ENCODE results near the gene ACSS2.

DNA sequence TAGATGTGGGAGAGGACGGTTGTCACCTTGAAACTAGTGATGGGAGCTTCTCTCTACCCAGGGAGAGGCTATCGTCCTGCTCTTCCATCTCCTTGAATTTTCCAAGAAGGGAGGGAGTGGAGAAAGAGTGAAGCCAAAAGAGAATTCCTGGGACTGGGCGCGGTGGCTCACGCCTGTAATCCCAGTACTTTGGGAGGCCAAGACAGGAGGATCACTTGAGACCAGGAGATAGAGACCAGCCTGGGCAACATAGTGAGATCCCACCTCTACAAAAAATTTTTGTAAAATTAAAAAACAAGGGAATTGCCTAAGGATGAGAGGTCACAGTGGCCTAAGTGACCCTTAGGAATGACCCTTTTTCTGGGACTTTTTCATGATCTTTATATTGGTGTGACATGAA lies 88.1 kb downstream of the ACSS2 start:
- TF ChIP-seq, protein P1, sequence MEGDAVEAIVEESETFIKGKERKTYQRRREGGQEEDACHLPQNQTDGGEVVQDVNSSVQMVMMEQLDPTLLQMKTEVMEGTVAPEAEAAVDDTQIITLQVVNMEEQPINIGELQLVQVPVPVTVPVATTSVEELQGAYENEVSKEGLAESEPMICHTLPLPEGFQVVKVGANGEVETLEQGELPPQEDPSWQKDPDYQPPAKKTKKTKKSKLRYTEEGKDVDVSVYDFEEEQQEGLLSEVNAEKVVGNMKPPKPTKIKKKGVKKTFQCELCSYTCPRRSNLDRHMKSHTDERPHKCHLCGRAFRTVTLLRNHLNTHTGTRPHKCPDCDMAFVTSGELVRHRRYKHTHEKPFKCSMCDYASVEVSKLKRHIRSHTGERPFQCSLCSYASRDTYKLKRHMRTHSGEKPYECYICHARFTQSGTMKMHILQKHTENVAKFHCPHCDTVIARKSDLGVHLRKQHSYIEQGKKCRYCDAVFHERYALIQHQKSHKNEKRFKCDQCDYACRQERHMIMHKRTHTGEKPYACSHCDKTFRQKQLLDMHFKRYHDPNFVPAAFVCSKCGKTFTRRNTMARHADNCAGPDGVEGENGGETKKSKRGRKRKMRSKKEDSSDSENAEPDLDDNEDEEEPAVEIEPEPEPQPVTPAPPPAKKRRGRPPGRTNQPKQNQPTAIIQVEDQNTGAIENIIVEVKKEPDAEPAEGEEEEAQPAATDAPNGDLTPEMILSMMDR (IDR thresholded peaks at IDR 0.05; ENCODE audit: low read length) = no peak
- TF ChIP-seq EZH2 (optimal IDR thresholded peaks at IDR 0.05; ENCODE audit: low read depth, low read length) (no peak), EZH2phosphoT487 (IDR thresholded peaks at IDR 0.05; ENCODE audit: low read length) (no peak)
